Common myeloid progenitor, CD34-positive (primary cell): ENCODE measurements around the gene CCDC127.

ENCODE experiments used
- CTCF ChIA-PET: fragments of 350-600 bp; sonication (Branson Sonifier 250); formaldehyde crosslinking; loops from one replicate; lab custom pipeline; 2021; ENCODE audit warnings: antibody characterized with exemption; lab: Charles Lee
- POLR2A ChIA-PET: fragments of 350-600 bp; sonication (Branson Sonifier 250); formaldehyde crosslinking; loops from one replicate; lab custom pipeline; 2021; ENCODE audit warnings: antibody characterized with exemption; lab: Charles Lee
- DNase-seq, 3 donors: peaks; one replicate each; pipeline versions ENCODE4 v3.0.0 to v3.0.0-alpha.2; 2013
- H3K27ac ChIP-seq, 2 experiments: 1 replicate in 1 of 2; 2 replicates in 1 of 2; pipeline ENCODE4 v1.7.0; 2013; ENCODE audit warnings: inconsistent platforms in 2 of 2, low read length in 2 of 2, mild to moderate bottlenecking in 2 of 2, low read depth in 1 of 2, moderate library complexity in 1 of 2; ENCODE audit not compliant: severe bottlenecking in 2 of 2, insufficient read depth in 1 of 2, poor library complexity in 1 of 2
- H3K27me3 ChIP-seq, 5 experiments: replicated peaks in 2 of 5; 1 replicate in 3 of 5; 2 replicates in 2 of 5; pipeline versions ENCODE4 v1.6.1 to v1.7.0; 2013; ENCODE audit warnings: low read length in 4 of 5, mild to moderate bottlenecking in 2 of 5, moderate library complexity in 2 of 5, inconsistent platforms in 1 of 5; ENCODE audit not compliant: insufficient read depth in 5 of 5, control insufficient read depth in 4 of 5
- H3K36me3 ChIP-seq, 4 experiments: 1 replicate in 2 of 4; 2 replicates in 2 of 4; pipeline versions ENCODE4 v1.6.1 to v1.7.0; 2013; ENCODE audit warnings: low read length in 3 of 4, control low read depth in 1 of 4, mild to moderate bottlenecking in 1 of 4; ENCODE audit not compliant: control insufficient read depth in 4 of 4, insufficient read depth in 4 of 4
- H3K4me1 ChIP-seq, 4 experiments: 1 replicate in 3 of 4; 2 replicates in 1 of 4; pipeline versions ENCODE4 v1.6.1 to v1.7.1; 2013; ENCODE audit warnings: low read length in 3 of 4, mild to moderate bottlenecking in 3 of 4, control low read depth in 1 of 4, inconsistent platforms in 1 of 4, moderate library complexity in 1 of 4; ENCODE audit not compliant: control insufficient read depth in 4 of 4, insufficient read depth in 4 of 4; ENCODE audit errors: control extremely low read depth in 1 of 4
- H3K4me3 ChIP-seq, 7 experiments: 1 replicate in 4 of 7; 2 replicates in 3 of 7; pipeline versions ENCODE4 v1.5.1 to v1.7.0; 2013; ENCODE audit warnings: mild to moderate bottlenecking in 7 of 7, low read length in 6 of 7, moderate library complexity in 6 of 7, inconsistent platforms in 2 of 7, low read depth in 2 of 7, control low read depth in 1 of 7; ENCODE audit not compliant: insufficient read depth in 4 of 7, control insufficient read depth in 1 of 7; ENCODE audit errors: extremely low read depth in 1 of 7
- H3K9me3 ChIP-seq, 5 experiments: 1 replicate in 4 of 5; 2 replicates in 1 of 5; pipeline versions ENCODE4 v1.6.1 to v1.7.1; 2013; ENCODE audit warnings: low read length in 4 of 5, mild to moderate bottlenecking in 2 of 5, inconsistent platforms in 1 of 5, low read depth in 1 of 5, moderate library complexity in 1 of 5; ENCODE audit not compliant: control insufficient read depth in 4 of 5, insufficient read depth in 2 of 5; ENCODE audit errors: control extremely low read depth in 1 of 5
- WGBS: methylation state at CpG from one replicate; pipeline ENCODE4 v1.1.5; 2013; ENCODE audit not compliant: insufficient coverage; 5-methylcytosine and 5-hydroxymethylcytosine counted together

The CCDC127 gene

GRCh38 chr5:171801-172331, 46.1 kb downstream of the CCDC127 start:
- no peak overlapping the region for H3K27ac ChIP-seq
- 92% methylated on average over 23 of the region's 23 CpGs for WGBS
- ChIA-PET POLR2A (no interaction called here), CTCF (interaction anchor here (1.6 kb wide), 1 partner anchor 18 kb away, joined by 4 read pairs; no protein-coding TSS in a partner anchor)
- DNase-seq: no peak
- no peaks in the 10 kb centered on the region for H3K27me3 ChIP-seq
- no peak overlapping the region for H3K4me3 ChIP-seq
- H3K4me1 ChIP-seq: peaks cover 0 to 3% (median 0%) of the 10 kb centered on the region in 4 experiments
- H3K9me3 ChIP-seq: no peaks in the 10 kb centered on the region
- no peaks in the 10 kb centered on the region for H3K36me3 ChIP-seq

- Histone ChIP-seq H3K9me3 (no peaks in the 10 kb centered on the region), H3K36me3 (no peaks in the 10 kb centered on the region), H3K4me3 (no peak overlapping the region), H3K27me3 (no peaks in the 10 kb centered on the region), H3K27ac (no peak overlapping the region), H3K4me1 (peaks cover 0 to 3% (median 0%) of the 10 kb centered on the region in 4 experiments)
- no peak for DNase-seq
- 95% methylated on average over 35 of the region's 37 CpGs for WGBS
- ChIA-PET POLR2A (no interaction called here), CTCF (interaction anchor here (0.8 to 1.6 kb wide), 2 partner anchors 16 to 17 kb away, joined by 3 to 4 read pairs; no protein-coding TSS in a partner anchor)
Observed at GRCh38 chr5:170971-171800, 46.8 kb downstream of the CCDC127 start.

DNA sequence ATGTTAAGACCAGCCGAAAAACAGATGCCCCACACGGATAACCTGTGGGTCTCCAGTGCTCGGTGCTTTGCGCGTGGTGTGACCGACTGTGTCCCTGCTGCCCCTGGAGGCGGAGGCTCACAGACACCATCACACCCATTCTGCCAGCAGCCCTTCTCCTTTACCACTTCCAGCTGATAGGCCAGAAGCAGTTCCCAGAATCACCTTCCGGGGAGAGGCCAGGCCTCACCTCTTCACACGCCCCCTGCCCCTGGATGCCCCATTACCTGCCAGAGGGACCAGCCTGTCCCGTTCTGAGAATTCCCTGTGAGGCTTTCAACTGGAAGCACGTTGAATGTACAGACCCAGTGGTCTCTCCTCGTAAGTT, 48.2 kb downstream of the CCDC127 start:
- no peaks in the 10 kb centered on the region for H3K27me3 ChIP-seq
- 94% methylated on average over 10 of the region's 12 CpGs for WGBS
- DNase-seq: no peak
- POLR2A ChIA-PET: interaction anchor here (0.5 kb wide), 1 partner anchor 79 kb away, joined by 3 read pairs; no protein-coding TSS in a partner anchor
- CTCF ChIA-PET: no interaction called here
- peaks cover 0 to 3% (median 0%) of the 10 kb centered on the region in 4 experiments for H3K4me1 ChIP-seq
- no peak overlapping the region for H3K27ac ChIP-seq
- H3K4me3 ChIP-seq: no peak overlapping the region
- H3K36me3 ChIP-seq: no peaks in the 10 kb centered on the region
- no peaks in the 10 kb centered on the region for H3K9me3 ChIP-seq

GRCh38 chr5:169071-169727, 48.8 kb downstream of the CCDC127 start:
- 83% methylated on average over 29 of the region's 32 CpGs for WGBS
- no peaks in the 10 kb centered on the region for H3K36me3 ChIP-seq
- peaks cover 0 to 3% (median 0%) of the 10 kb centered on the region in 4 experiments for H3K4me1 ChIP-seq
- H3K27ac ChIP-seq: no peak overlapping the region
- no peak overlapping the region for H3K4me3 ChIP-seq
- ChIA-PET CTCF (no interaction called here), POLR2A (interaction anchor here (0.5 kb wide), 1 partner anchor 78 kb away, joined by 3 read pairs; no protein-coding TSS in a partner anchor)
- no peaks in the 10 kb centered on the region for H3K9me3 ChIP-seq
- DNase-seq: no peak
- H3K27me3 ChIP-seq: no peaks in the 10 kb centered on the region

- no peaks in the 10 kb centered on the region for H3K36me3 ChIP-seq
- WGBS: 94% methylated on average over 15 of the region's 18 CpGs
- no peak overlapping the region for H3K4me3 ChIP-seq
- ChIA-PET CTCF (no interaction called here), POLR2A (no interaction called here)
- DNase-seq: no peak
- no peaks in the 10 kb centered on the region for H3K27me3 ChIP-seq
- H3K27ac ChIP-seq: no peak overlapping the region
- no peaks in the 10 kb centered on the region for H3K9me3 ChIP-seq
- H3K4me1 ChIP-seq: peaks cover 0 to 3% (median 0%) of the 10 kb centered on the region in 4 experiments
Observed at GRCh38 chr5:167982-168660, 49.8 kb downstream of the CCDC127 start.

GRCh38 chr5:167511-167910, 50.4 kb downstream of the CCDC127 start:
- CTCF ChIA-PET: no interaction called here
- H3K27me3 ChIP-seq: peaks cover 0 to 2% (median 0%) of the 10 kb centered on the region in 5 experiments
- no peaks in the 10 kb centered on the region for H3K9me3 ChIP-seq
- H3K27ac ChIP-seq: no peak overlapping the region
- 100% methylated on average over 7 of the region's 7 CpGs for WGBS
- no peak overlapping the region for H3K4me3 ChIP-seq
- peaks cover 0 to 3% (median 0%) of the 10 kb centered on the region in 4 experiments for H3K4me1 ChIP-seq
- DNase-seq: no peak
- POLR2A ChIA-PET: no interaction called here
- H3K36me3 ChIP-seq: no peaks in the 10 kb centered on the region
